NCI-H748 treated with DMSO at 0.1 percent for 48 hours (cell line): ENCODE results near the gene SLC30A7.

Experiments
- DNase-seq: peaks from one replicate; lab custom pipeline; 2025; lab: John Stamatoyannopoulos, UW

The SLC30A7 gene

GRCh38 chr1:100972185-100972584 lies 76.3 kb downstream of the SLC30A7 start:
- no peak for DNase-seq

- no peak for DNase-seq
Observed at GRCh38 chr1:100976936-100977335, 81.0 kb downstream of the SLC30A7 start.

GRCh38 chr1:100979631-100980030 lies 83.7 kb downstream of the SLC30A7 start:
- DNase-seq: no peak

GRCh38 chr1:100982793-100983192 lies 86.9 kb downstream of the SLC30A7 start:
- DNase-seq: no peak

- no peak for DNase-seq
Observed at GRCh38 chr1:100988121-100988520, 92.2 kb downstream of the SLC30A7 start.

GRCh38 chr1:100989306-100990077 lies 93.6 kb downstream of the SLC30A7 start:
- no peak for DNase-seq

- no peak for DNase-seq
Observed at GRCh38 chr1:100995198-100995988, 99.5 kb downstream of the SLC30A7 start.

GRCh38 chr1:100998426-100998825 lies 102.5 kb downstream of the SLC30A7 start:
- DNase-seq: no peak

- DNase-seq: no peak
Observed at GRCh38 chr1:101000131-101000873, 104.4 kb downstream of the SLC30A7 start.

GRCh38 chr1:101002551-101002950 lies 106.7 kb downstream of the SLC30A7 start:
- DNase-seq: no peak

- no peak for DNase-seq
Observed at GRCh38 chr1:101003012-101003650, 107.2 kb downstream of the SLC30A7 start.

- DNase-seq: no peak
Observed at GRCh38 chr1:101004061-101004460, 108.2 kb downstream of the SLC30A7 start.

GRCh38 chr1:101004670-101005069 lies 108.8 kb downstream of the SLC30A7 start:
- DNase-seq: no peak

GRCh38 chr1:101005183-101005582 lies 109.3 kb downstream of the SLC30A7 start:
- DNase-seq: no peak

- DNase-seq: no peak
Observed at GRCh38 chr1:101005871-101006270, 110.0 kb downstream of the SLC30A7 start.

- DNase-seq: no peak
Observed at GRCh38 chr1:101006553-101006952, 110.7 kb downstream of the SLC30A7 start.

- no peak for DNase-seq
Observed at GRCh38 chr1:101008229-101008834, 112.4 kb downstream of the SLC30A7 start.

- DNase-seq: no peak
Observed at GRCh38 chr1:101013776-101014175, 117.9 kb downstream of the SLC30A7 start.

GRCh38 chr1:101017448-101017847 lies 121.6 kb downstream of the SLC30A7 start:
- no peak for DNase-seq

GRCh38 chr1:101022294-101022693 lies 126.4 kb downstream of the SLC30A7 start:
- no peak for DNase-seq

GRCh38 chr1:101025283-101025656 lies 129.4 kb downstream of the SLC30A7 start:
- no peak for DNase-seq
